WTC11 (cell line): ENCODE results near the gene DNAH9.

Experiments used
- ETV6 ChIP-seq: sonication (generic); formaldehyde crosslinking; IDR thresholded peaks from 2 replicates; pipeline ENCODE4 v1.8.1; 2022; ENCODE audit warnings: mild to moderate bottlenecking, missing genetic modification reagents
- FOXJ3 ChIP-seq: sonication (generic); formaldehyde crosslinking; IDR thresholded peaks from 2 replicates; pipeline ENCODE4 v1.9.0; 2021; ENCODE audit warnings: missing genetic modification reagents, mild to moderate bottlenecking, borderline replicate concordance
- JUN ChIP-seq: sonication (generic); formaldehyde crosslinking; IDR thresholded peaks from 2 replicates; pipeline ENCODE4 v1.8.0; 2023; ENCODE audit warnings: mild to moderate bottlenecking, missing genetic modification reagents
- NFYB ChIP-seq: sonication (generic); formaldehyde crosslinking; conservative IDR thresholded peaks from 2 replicates; pipeline ENCODE4 v1.8.0; 2022; ENCODE audit warnings: low read depth, missing genetic modification reagents
- NR2C2 ChIP-seq: sonication (generic); formaldehyde crosslinking; IDR thresholded peaks from 2 replicates; pipeline ENCODE4 v1.8.0; 2022; ENCODE audit warnings: mild to moderate bottlenecking, missing genetic modification reagents
- NR3C1 ChIP-seq: sonication (generic); formaldehyde crosslinking; conservative IDR thresholded peaks from 2 replicates; pipeline ENCODE4 v1.8.1; 2023; ENCODE audit warnings: low read depth, mild to moderate bottlenecking, missing genetic modification reagents
- SP1 ChIP-seq: sonication (generic); formaldehyde crosslinking; conservative IDR thresholded peaks from 2 replicates; pipeline ENCODE4 v1.8.1; 2022; ENCODE audit warnings: missing genetic modification reagents
- ZNF232 ChIP-seq: sonication (generic); formaldehyde crosslinking; IDR thresholded peaks from 2 replicates; pipeline ENCODE4 v1.8.0; 2022; ENCODE audit warnings: mild to moderate bottlenecking, missing genetic modification reagents
- TF ChIP-seq, protein P1 (sequence below): fragments of 200-600 bp; IDR thresholded peaks from 2 replicates; pipeline ENCODE4 v1.8.0; 2022; ENCODE audit warnings: antibody characterized with exemption

DNA sequence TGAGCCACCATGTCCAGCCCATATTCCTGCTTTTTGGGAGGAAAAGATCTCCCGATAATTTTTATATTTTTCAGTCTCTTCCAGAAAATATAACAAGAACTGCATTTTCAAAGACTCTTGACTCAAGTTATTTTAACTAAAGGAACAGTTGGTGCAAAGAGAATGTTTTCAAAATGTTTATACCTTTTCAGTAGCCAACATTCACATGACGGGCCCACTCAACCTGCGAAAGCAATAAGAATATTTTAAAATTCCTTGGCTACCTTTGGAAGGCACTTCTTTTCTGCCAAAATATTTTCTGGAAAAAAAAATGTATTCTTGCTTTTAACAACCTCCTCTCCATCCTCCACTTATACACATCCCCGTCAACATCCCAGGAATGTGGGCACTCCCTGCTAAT is 258.7 kb downstream of the DNAH9 start:
- TF ChIP-seq NFYB (CRISPR knock-in tag) = no peak
- TF ChIP-seq NR3C1 (CRISPR knock-in tag) = no peak
- TF ChIP-seq, protein P1, sequence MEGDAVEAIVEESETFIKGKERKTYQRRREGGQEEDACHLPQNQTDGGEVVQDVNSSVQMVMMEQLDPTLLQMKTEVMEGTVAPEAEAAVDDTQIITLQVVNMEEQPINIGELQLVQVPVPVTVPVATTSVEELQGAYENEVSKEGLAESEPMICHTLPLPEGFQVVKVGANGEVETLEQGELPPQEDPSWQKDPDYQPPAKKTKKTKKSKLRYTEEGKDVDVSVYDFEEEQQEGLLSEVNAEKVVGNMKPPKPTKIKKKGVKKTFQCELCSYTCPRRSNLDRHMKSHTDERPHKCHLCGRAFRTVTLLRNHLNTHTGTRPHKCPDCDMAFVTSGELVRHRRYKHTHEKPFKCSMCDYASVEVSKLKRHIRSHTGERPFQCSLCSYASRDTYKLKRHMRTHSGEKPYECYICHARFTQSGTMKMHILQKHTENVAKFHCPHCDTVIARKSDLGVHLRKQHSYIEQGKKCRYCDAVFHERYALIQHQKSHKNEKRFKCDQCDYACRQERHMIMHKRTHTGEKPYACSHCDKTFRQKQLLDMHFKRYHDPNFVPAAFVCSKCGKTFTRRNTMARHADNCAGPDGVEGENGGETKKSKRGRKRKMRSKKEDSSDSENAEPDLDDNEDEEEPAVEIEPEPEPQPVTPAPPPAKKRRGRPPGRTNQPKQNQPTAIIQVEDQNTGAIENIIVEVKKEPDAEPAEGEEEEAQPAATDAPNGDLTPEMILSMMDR = no peak
- TF ChIP-seq FOXJ3 (CRISPR knock-in tag) = no peak
- no peak for TF ChIP-seq SP1 (CRISPR knock-in tag)
- no peak for TF ChIP-seq ETV6 (CRISPR knock-in tag)
- no peak for TF ChIP-seq ZNF232 (CRISPR knock-in tag)
- TF ChIP-seq JUN = no peak
- no peak for TF ChIP-seq NR2C2 (CRISPR knock-in tag)
